ENCODE data around the gene TEX13C.
"Not testable (repeated sequence)": the region's sequence is repeated elsewhere in the genome, so short reads cannot be mapped to it uniquely, and the experiment has no call there.

Gene TEX13C

GRCh38 chrX:125319646-125320521 lies at the start of gene TEX13C:
Gene TEX13C, plus strand, starts transcription at chrX:125319871. Its CDS starts 249 bp downstream, at chrX:125320120.
- DNase-seq (ENCODE audit: low read depth, low spot score) = no peak

GRCh38 chrX:125287282-125287681 lies 32.4 kb upstream of the TEX13C start:
- no peak for DNase-seq (ENCODE audit: low read depth, low spot score)

- DNase-seq (ENCODE audit: low read depth, low spot score) = no peak
These were observed 31.3 kb upstream of the TEX13C start for GRCh38 chrX:125288343-125288742.

- DNase-seq (ENCODE audit: low read depth, low spot score) = no peak
These were observed 30.5 kb upstream of the TEX13C start for GRCh38 chrX:125289209-125289608.

- DNase-seq (ENCODE audit: low read depth, low spot score) = no peak
These were observed 29.8 kb upstream of the TEX13C start for GRCh38 chrX:125289920-125290319.

- DNase-seq (ENCODE audit: low read depth, low spot score) = no peak
These were observed 28.5 kb upstream of the TEX13C start for GRCh38 chrX:125291124-125291523.

- no peak for DNase-seq (ENCODE audit: low read depth, low spot score)
These were observed 25.6 kb upstream of the TEX13C start for GRCh38 chrX:125293850-125294780.

GRCh38 chrX:125295337-125295736 lies 24.3 kb upstream of the TEX13C start:
- DNase-seq (ENCODE audit: low read depth, low spot score) = no peak

- DNase-seq (ENCODE audit: low read depth, low spot score) = no peak
These were observed 20.8 kb upstream of the TEX13C start for GRCh38 chrX:125298871-125299270.

- DNase-seq (ENCODE audit: low read depth, low spot score) = no peak
These were observed 13.3 kb upstream of the TEX13C start for GRCh38 chrX:125306335-125306866.

- no peak for DNase-seq (ENCODE audit: low read depth, low spot score)
These were observed 11.0 kb upstream of the TEX13C start for GRCh38 chrX:125308653-125309052.

GRCh38 chrX:125319166-125319565 lies 505 bp upstream of the TEX13C start:
- not testable (repeated sequence) for DNase-seq (ENCODE audit: low read depth, low spot score)

- no peak for DNase-seq (ENCODE audit: low read depth, low spot score)
These were observed 2.8 kb downstream of the TEX13C start for GRCh38 chrX:125322431-125322830.

- DNase-seq (ENCODE audit: low read depth, low spot score) = no peak
These were observed 6.9 kb downstream of the TEX13C start for GRCh38 chrX:125326599-125326998.

GRCh38 chrX:125327891-125328290 lies 8.2 kb downstream of the TEX13C start:
- no peak for DNase-seq (ENCODE audit: low read depth, low spot score)

- no peak for DNase-seq (ENCODE audit: low read depth, low spot score)
These were observed 13.9 kb downstream of the TEX13C start for GRCh38 chrX:125333583-125333982.

GRCh38 chrX:125340490-125340889 lies 20.8 kb downstream of the TEX13C start:
- no peak for DNase-seq (ENCODE audit: low read depth, low spot score)

GRCh38 chrX:125374169-125374568 lies 54.5 kb downstream of the TEX13C start:
- no peak for DNase-seq (ENCODE audit: low read depth, low spot score)

All from brain pericyte (primary cell).